Stimulated activated CD8-positive, alpha-beta memory T cell treated with anti-CD3 and anti-CD28 coated beads, Interleukin-2, amount 100 ng/mL, for 1 hour (primary cell): Measurements from ENCODE around the gene ZNF473.

Experiments used
- DNase-seq, 2 donors: peaks; one replicate each; pipeline ENCODE4 v3.0.0-alpha.2; 2020; ENCODE audit warnings: low read depth in 2 of 2

ZNF473 gene

GRCh38 chr19:50025794-50026549, at the start of gene ZNF473:
TSS of gene ZNF473 (plus strand) at chr19:50026005. CDS start at chr19:50031083, 5,078 bp downstream.
- peak; percentile 76 to 84 for DNase-seq

- no peak for DNase-seq
Observed at GRCh38 chr19:49976496-49976895, 49.3 kb upstream of the ZNF473 start.

GRCh38 chr19:49977076-49977475, 48.7 kb upstream of the ZNF473 start:
- no peak for DNase-seq

- DNase-seq = no peak
Observed at GRCh38 chr19:49977881-49978280, 47.9 kb upstream of the ZNF473 start.

- no peak for DNase-seq
Observed at GRCh38 chr19:49978324-49978723, 47.5 kb upstream of the ZNF473 start.

- no peak for DNase-seq
Observed at GRCh38 chr19:49981603-49982593, 43.9 kb upstream of the ZNF473 start.

GRCh38 chr19:49983645-49984229, 42.1 kb upstream of the ZNF473 start:
- peak; percentile 55 to 62 for DNase-seq

GRCh38 chr19:49984491-49984890, 41.3 kb upstream of the ZNF473 start:
- DNase-seq = no peak

GRCh38 chr19:49985871-49986270, 39.9 kb upstream of the ZNF473 start:
- DNase-seq = no peak

GRCh38 chr19:49986354-49986753, 39.5 kb upstream of the ZNF473 start:
- DNase-seq = no peak

GRCh38 chr19:49987159-49987698, 38.6 kb upstream of the ZNF473 start:
- peak; percentile 30 to 47 for DNase-seq

- DNase-seq = no peak
Observed at GRCh38 chr19:49988007-49988406, 37.8 kb upstream of the ZNF473 start.

- no peak for DNase-seq
Observed at GRCh38 chr19:49988433-49988832, 37.4 kb upstream of the ZNF473 start.

GRCh38 chr19:49997709-49998108, 28.1 kb upstream of the ZNF473 start:
- no peak for DNase-seq

GRCh38 chr19:49999371-50000010, 26.3 kb upstream of the ZNF473 start:
- DNase-seq = no peak

- DNase-seq = no peak
Observed at GRCh38 chr19:50000038-50000840, 25.6 kb upstream of the ZNF473 start.

GRCh38 chr19:50000841-50001557, 24.8 kb upstream of the ZNF473 start:
- no peak for DNase-seq

GRCh38 chr19:50001775-50002174, 24.0 kb upstream of the ZNF473 start:
- no peak for DNase-seq

- DNase-seq = no peak
Observed at GRCh38 chr19:50002386-50002960, 23.3 kb upstream of the ZNF473 start.
